HCT116 (cell line): ENCODE results near the gene PAQR6. TPM values are rescaled to one million over a fixed set of nuclear protein-coding genes. Genes with fewer than 3 reads are reported as not detected.
A peak's percentile ranks its signal among the peaks of the same experiment; 100 is the strongest.

Experiments
- ATF3 ChIP-seq: IDR thresholded peaks from 2 replicates; pipeline ENCODE4 v1.6.1; 2012
- CBX3 ChIP-seq: IDR thresholded peaks from 2 replicates; pipeline ENCODE4 v1.6.1; 2012; ENCODE audit warnings: low read depth
- EGR1 ChIP-seq: IDR thresholded peaks from 2 replicates; pipeline ENCODE4 v1.6.1; 2012; ENCODE audit warnings: low read depth
- ELF1 ChIP-seq: IDR thresholded peaks from 2 replicates; pipeline ENCODE4 v1.6.1; 2012; ENCODE audit warnings: low read depth, borderline replicate concordance
- JUND ChIP-seq: IDR thresholded peaks from 2 replicates; pipeline ENCODE4 v1.6.1; 2012
- POLR2A ChIP-seq: IDR thresholded peaks from 2 replicates; pipeline ENCODE4 v1.7.0; 2011; ENCODE audit warnings: borderline replicate concordance; ENCODE audit not compliant: insufficient read depth, insufficient read length; ENCODE audit errors: extremely low read depth
- RAD21 ChIP-seq: IDR thresholded peaks from 2 replicates; pipeline ENCODE4 v1.6.1; 2012; ENCODE audit warnings: low read depth, mild to moderate bottlenecking
- REST ChIP-seq: IDR thresholded peaks from 2 replicates; pipeline ENCODE4 v1.6.1; 2012; ENCODE audit warnings: low read depth
- SIN3A ChIP-seq: IDR thresholded peaks from 2 replicates; pipeline ENCODE4 v1.6.1; 2012; ENCODE audit warnings: low read depth
- SP1 ChIP-seq: IDR thresholded peaks from 2 replicates; pipeline ENCODE4 v1.6.1; 2012; ENCODE audit warnings: low read depth
- TCF7L2 ChIP-seq: IDR thresholded peaks from 2 replicates; pipeline ENCODE4 v1.7.0; 2011; ENCODE audit warnings: borderline replicate concordance, inconsistent platforms; ENCODE audit not compliant: insufficient read depth, insufficient read length; ENCODE audit errors: extremely low read depth
- YY1 ChIP-seq: IDR thresholded peaks from 2 replicates; pipeline ENCODE4 v1.6.1; 2011; ENCODE audit warnings: low read length, low read depth, moderate library complexity, mild to moderate bottlenecking; ENCODE audit not compliant: insufficient replicate concordance; ENCODE audit errors: extremely low read depth
- ZNF274 ChIP-seq: fragments of 200-500 bp; sonication (Bioruptor generic); IDR thresholded peaks from 2 replicates; pipeline ENCODE4 v1.6.1; 2014; ENCODE audit warnings: mild to moderate bottlenecking, low read depth, low read length, inconsistent platforms
- total RNA-seq: library from RNA; stranded (reverse); gene quantifications from one replicate; pipeline ENCODE4 v1.2.1, GENCODE V29; 2021; ENCODE audit not compliant: unreplicated experiment

Gene PAQR6
- total RNA-seq, 1 experiment from 2014 or later = 10.9 TPM

GRCh38 chr1:156212833-156213643 lies 34.8 kb downstream of the PAQR6 start, which contains the start of gene PMF1 (continued):
- no peak for TF ChIP-seq ZNF274
- no peak for TF ChIP-seq REST
- TF ChIP-seq TCF7L2 = no peak
- peak; percentile 78 for TF ChIP-seq POLR2A
- TF ChIP-seq SP1 = peak; percentile 94
- peak; percentile 93 for TF ChIP-seq EGR1
- no peak for TF ChIP-seq JUND
- TF ChIP-seq ELF1 = no peak
- no peak for TF ChIP-seq RAD21
- TF ChIP-seq YY1 = peak; percentile 90
- TF ChIP-seq CBX3 = no peak
- TF ChIP-seq ATF3 = no peak
- peak; percentile 75 for TF ChIP-seq SIN3A
- TF ChIP-seq, all 23 proteins: peak for 8
